SJSA1 (cell line): Measurements from ENCODE around the gene PVR. TPM values are rescaled to one million over a fixed set of nuclear protein-coding genes. Genes with fewer than 3 reads are reported as not detected.

ENCODE experiments used
- DNase-seq, 2 experiments: peaks; one replicate each; pipeline ENCODE4 v3.0.0-alpha.2; 2015 to 2020; ENCODE audit warnings: low spot score in 2 of 2, low read depth in 1 of 2
- H3K27ac ChIP-seq: fragments of 250-450 bp; sonication (Bioruptor Pico); 2 replicates; pipeline ENCODE4 v1.5.1; 2020; ENCODE audit warnings: mild to moderate bottlenecking, moderate library complexity
- H3K27me3 ChIP-seq: fragments of 250-450 bp; sonication (Bioruptor Pico); replicated peaks from 2 replicates; pipeline ENCODE4 v1.5.1; 2020; ENCODE audit warnings: mild to moderate bottlenecking, moderate library complexity
- H3K36me3 ChIP-seq: fragments of 250-450 bp; sonication (Bioruptor Pico); 2 replicates; pipeline ENCODE4 v1.5.1; 2020; ENCODE audit warnings: mild to moderate bottlenecking
- H3K4me1 ChIP-seq: fragments of 250-450 bp; sonication (Bioruptor Pico); replicated peaks from 2 replicates; pipeline ENCODE4 v1.6.1; 2021; ENCODE audit warnings: mild to moderate bottlenecking
- H3K4me3 ChIP-seq: fragments of 250-450 bp; sonication (Bioruptor Pico); 2 replicates; pipeline ENCODE4 v1.5.1; 2020; ENCODE audit warnings: mild to moderate bottlenecking
- H3K9me3 ChIP-seq: fragments of 250-450 bp; sonication (Bioruptor Pico); replicated peaks from 2 replicates; pipeline ENCODE4 v1.5.1; 2020; ENCODE audit warnings: mild to moderate bottlenecking
- total RNA-seq: library from RNA; depleted of rRNA; stranded (reverse); fragments of >200 nt; shearing (Covaris generic); gene quantifications from 2 replicates; pipeline ENCODE4 v1.2.3, GENCODE V29; 2014

Gene PVR
- total RNA-seq, 1 experiment from 2014 or later, result 182 TPM

DNA sequence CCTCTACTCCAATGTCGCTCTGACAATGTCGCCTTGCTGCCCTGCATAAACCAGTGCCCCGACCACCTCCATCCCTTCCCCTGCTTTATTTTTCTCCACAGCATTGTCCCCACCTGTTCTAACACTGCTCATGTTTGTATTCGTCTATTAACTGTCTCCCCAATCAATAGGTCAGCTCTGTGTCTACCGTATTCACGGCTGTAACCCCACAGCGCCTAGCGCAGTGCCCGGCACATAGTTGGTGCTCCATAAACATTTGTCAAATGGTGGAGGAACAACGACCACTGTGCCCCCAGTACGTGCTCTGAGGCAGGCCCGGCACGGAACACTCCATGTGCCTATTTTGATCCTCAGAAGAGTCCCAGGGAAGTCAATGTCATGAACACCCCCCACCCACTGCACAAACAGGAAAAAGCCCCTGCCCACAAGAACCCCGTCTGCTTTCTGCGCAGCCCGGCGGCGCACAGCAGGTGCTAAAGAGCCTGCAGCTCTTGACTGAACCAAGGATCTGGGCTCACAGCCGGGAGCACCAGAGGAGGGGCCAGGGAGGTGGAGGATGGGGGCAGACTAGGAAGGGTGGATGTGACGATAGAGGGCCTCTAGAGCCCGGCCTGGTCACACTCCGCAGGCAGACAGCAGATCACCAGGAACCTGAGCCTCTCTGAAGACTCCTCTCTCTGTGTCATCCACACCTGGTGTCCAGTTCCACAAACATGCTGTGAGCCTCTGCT lies 53.4 kb downstream of the PVR start:
- Histone ChIP-seq H3K4me1 (peaks cover 7% of the 10 kb centered on the region), H3K36me3 (no peaks in the 10 kb centered on the region), H3K27ac (no peak overlapping the region), H3K9me3 (no peaks in the 10 kb centered on the region), H3K4me3 (no peak overlapping the region), H3K27me3 (no peaks in the 10 kb centered on the region)
- no peak for DNase-seq

GRCh38 chr19:44697670-44698034 lies 53.9 kb downstream of the PVR start:
- peaks cover 1% of the 10 kb centered on the region for H3K4me1 ChIP-seq
- DNase-seq, result no peak

DNA sequence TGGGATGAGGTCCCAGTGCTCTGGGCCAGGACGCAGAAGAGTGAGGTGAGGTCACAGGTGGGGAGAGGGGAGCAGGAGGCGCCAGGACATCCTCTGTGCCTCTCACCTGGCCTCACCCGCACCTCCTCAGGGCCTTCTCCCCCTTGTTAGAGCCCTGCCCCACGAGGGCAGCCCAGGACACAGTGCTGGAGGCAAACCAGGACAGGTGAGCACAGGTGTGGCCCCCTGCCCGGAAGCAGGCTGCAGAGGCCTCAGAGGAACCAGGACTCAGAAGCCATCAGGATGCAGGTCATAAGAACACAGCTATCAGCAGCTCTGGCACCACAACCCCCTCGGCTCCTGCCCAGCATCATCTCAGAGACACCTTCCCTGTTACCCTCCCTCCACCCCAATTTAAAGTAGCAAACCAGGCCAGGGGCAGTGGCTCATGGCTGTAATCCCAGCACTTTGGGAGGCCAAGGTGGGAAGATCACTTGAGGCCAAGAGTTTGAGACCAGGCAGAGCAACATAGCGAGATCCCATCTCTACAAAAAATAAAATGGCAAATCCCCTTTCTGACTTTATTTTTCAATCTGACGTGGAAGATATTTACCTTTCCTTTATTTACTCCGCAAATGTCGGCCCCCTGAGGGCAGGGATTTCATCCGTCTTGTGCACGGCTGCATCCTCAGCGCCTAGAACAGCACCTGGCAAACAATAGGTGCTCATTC lies 54.9 kb downstream of the PVR start, which contains the start of gene CEACAM16:
CEACAM16 (plus strand) TSS at position 660 of the 710 bp plus-strand sequence. CDS start 2,306 bp downstream, outside the sequence.
- no peaks in the 10 kb centered on the region for H3K27me3 ChIP-seq
- no peak within 1 kb of the TSS for H3K27ac ChIP-seq
- H3K4me1 ChIP-seq, result no peaks in the 10 kb centered on the region
- no peak for DNase-seq
- H3K36me3 ChIP-seq, result no peaks in the 10 kb centered on the region
- no peaks in the 10 kb centered on the region for H3K9me3 ChIP-seq
- H3K4me3 ChIP-seq, result no peak within 1 kb of the TSS

More at GRCh38 chr19:44697670-44698034, 53.9 kb downstream of the PVR start:
- Histone ChIP-seq H3K4me3 (no peak overlapping the region), H3K27me3 (no peaks in the 10 kb centered on the region), H3K27ac (no peak overlapping the region), H3K9me3 (no peaks in the 10 kb centered on the region), H3K36me3 (no peaks in the 10 kb centered on the region)

- H3K36me3 ChIP-seq, result no peaks in the 10 kb centered on the region
- no peak overlapping the region for H3K27ac ChIP-seq
- no peaks in the 10 kb centered on the region for H3K4me1 ChIP-seq
- no peak overlapping the region for H3K4me3 ChIP-seq
- H3K27me3 ChIP-seq, result no peaks in the 10 kb centered on the region
- no peak for DNase-seq
- H3K9me3 ChIP-seq, result no peaks in the 10 kb centered on the region
These were observed 56.8 kb downstream of the PVR start for GRCh38 chr19:44700547-44700946.

DNA sequence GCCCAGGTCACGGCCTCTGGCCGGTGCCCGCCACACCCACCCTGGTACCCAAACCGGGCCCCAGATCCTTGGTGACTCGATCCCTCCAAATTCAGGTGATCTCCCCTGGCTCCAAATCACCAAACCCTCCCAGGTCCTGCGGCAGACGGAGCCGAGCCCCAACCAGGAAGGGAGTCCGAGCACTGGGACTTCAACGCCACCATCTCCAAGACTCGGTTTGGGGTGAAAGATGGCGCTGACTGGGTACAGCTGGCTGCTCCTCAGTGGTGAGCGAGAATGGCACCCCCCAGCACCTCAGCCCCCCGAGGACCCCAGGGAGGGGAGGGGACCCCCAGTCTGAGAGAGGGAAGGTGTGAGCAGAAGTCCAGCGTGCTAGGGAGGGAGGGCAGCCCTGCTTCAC lies 57.5 kb downstream of the PVR start:
- H3K27ac ChIP-seq, result no peak overlapping the region
- no peak overlapping the region for H3K4me3 ChIP-seq
- H3K9me3 ChIP-seq, result no peaks in the 10 kb centered on the region

GRCh38 chr19:44702551-44703176 lies 59.0 kb downstream of the PVR start:
- Histone ChIP-seq H3K4me1 (no peaks in the 10 kb centered on the region), H3K27me3 (no peaks in the 10 kb centered on the region), H3K27ac (no peak overlapping the region), H3K4me3 (no peak overlapping the region), H3K9me3 (no peaks in the 10 kb centered on the region), H3K36me3 (no peaks in the 10 kb centered on the region)
- DNase-seq, result no peak

More for the DNA sequence above, 57.5 kb downstream of the PVR start:
- no peak for DNase-seq
- H3K36me3 ChIP-seq, result no peaks in the 10 kb centered on the region
- no peaks in the 10 kb centered on the region for H3K27me3 ChIP-seq
- no peaks in the 10 kb centered on the region for H3K4me1 ChIP-seq

- DNase-seq, result no peak
- Histone ChIP-seq H3K36me3 (no peaks in the 10 kb centered on the region), H3K4me3 (no peak overlapping the region), H3K9me3 (no peaks in the 10 kb centered on the region), H3K27me3 (no peaks in the 10 kb centered on the region), H3K27ac (no peak overlapping the region), H3K4me1 (no peaks in the 10 kb centered on the region)
These were observed 59.8 kb downstream of the PVR start for GRCh38 chr19:44703336-44704078.

DNA sequence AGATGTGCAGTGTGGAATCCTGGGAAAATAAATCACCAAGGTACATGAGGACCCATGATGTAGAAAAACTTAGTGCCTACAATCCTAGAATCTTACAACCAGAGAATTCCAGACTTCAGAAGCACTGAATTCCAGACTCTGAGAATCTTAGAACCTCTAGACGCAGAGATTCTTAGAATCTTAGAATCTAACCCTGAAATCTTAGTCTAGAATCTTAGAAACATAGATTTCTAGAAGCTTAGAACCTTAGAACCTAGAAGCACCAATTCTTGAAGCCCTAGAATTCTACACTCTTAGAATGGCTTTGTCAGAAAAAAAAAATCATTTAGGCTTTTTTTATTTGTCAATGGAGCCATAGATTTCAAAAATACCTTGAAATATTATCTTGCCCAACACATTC lies 61.3 kb downstream of the PVR start:
- Histone ChIP-seq H3K27ac (no peak overlapping the region), H3K9me3 (no peaks in the 10 kb centered on the region), H3K4me1 (no peaks in the 10 kb centered on the region), H3K27me3 (no peaks in the 10 kb centered on the region), H3K36me3 (no peaks in the 10 kb centered on the region), H3K4me3 (no peak overlapping the region)
- DNase-seq, result no peak

- no peak overlapping the region for H3K27ac ChIP-seq
- H3K27me3 ChIP-seq, result no peaks in the 10 kb centered on the region
- no peaks in the 10 kb centered on the region for H3K36me3 ChIP-seq
- H3K4me3 ChIP-seq, result no peak overlapping the region
- no peaks in the 10 kb centered on the region for H3K4me1 ChIP-seq
- no peak for DNase-seq
- no peaks in the 10 kb centered on the region for H3K9me3 ChIP-seq
These were observed 61.8 kb downstream of the PVR start for GRCh38 chr19:44705502-44706010.

DNA sequence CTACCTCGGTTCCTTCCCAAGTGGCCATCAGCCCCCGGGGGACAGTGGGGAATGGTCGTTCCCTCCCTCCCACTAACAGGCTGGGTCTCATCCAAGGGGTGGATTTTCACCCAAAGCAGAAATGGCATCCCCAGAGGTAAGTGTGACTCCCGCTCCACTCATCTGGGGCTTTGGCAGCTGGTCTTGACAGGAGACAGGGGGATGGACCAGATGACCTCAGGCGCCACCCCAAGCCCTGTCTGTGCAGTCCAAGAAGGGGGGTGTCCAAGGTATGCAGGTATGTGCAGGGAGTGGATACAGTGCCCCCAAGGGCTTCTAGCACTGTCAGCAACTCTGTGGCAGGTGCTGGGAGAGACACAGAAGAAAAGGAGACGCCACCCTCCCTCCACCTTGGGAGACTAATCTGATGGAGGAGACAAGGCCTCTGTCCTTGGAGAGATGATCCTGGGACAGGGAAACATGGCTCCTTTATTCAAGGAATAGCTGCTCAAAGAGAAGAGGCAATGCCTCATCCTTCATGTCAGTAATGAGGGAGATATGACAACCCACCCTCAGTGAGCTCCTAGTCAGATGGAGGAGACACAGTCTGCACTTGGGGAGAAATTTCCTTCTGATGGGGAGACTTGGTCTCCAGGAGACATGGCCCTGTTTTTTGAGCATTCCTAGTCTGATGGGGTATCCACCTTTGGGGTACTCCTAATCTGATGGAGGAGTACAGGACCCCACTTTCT lies 63.0 kb downstream of the PVR start:
- H3K36me3 ChIP-seq, result no peaks in the 10 kb centered on the region
- no peaks in the 10 kb centered on the region for H3K4me1 ChIP-seq
- no peak overlapping the region for H3K27ac ChIP-seq
- no peaks in the 10 kb centered on the region for H3K9me3 ChIP-seq
- no peak for DNase-seq
- no peaks in the 10 kb centered on the region for H3K27me3 ChIP-seq
- H3K4me3 ChIP-seq, result no peak overlapping the region

- no peaks in the 10 kb centered on the region for H3K4me1 ChIP-seq
- no peaks in the 10 kb centered on the region for H3K36me3 ChIP-seq
- no peak overlapping the region for H3K27ac ChIP-seq
- DNase-seq, result no peak
- H3K9me3 ChIP-seq, result no peaks in the 10 kb centered on the region
- no peak overlapping the region for H3K4me3 ChIP-seq
- H3K27me3 ChIP-seq, result no peaks in the 10 kb centered on the region
These were observed 64.1 kb downstream of the PVR start for GRCh38 chr19:44707794-44708193.

GRCh38 chr19:44708940-44709339 lies 65.2 kb downstream of the PVR start:
- no peak overlapping the region for H3K4me3 ChIP-seq
- DNase-seq, result no peak
- H3K27me3 ChIP-seq, result no peaks in the 10 kb centered on the region
- no peaks in the 10 kb centered on the region for H3K4me1 ChIP-seq
- H3K9me3 ChIP-seq, result no peaks in the 10 kb centered on the region
- no peak overlapping the region for H3K27ac ChIP-seq
- no peaks in the 10 kb centered on the region for H3K36me3 ChIP-seq
